ENCODE data around the gene RHO.

DNA sequence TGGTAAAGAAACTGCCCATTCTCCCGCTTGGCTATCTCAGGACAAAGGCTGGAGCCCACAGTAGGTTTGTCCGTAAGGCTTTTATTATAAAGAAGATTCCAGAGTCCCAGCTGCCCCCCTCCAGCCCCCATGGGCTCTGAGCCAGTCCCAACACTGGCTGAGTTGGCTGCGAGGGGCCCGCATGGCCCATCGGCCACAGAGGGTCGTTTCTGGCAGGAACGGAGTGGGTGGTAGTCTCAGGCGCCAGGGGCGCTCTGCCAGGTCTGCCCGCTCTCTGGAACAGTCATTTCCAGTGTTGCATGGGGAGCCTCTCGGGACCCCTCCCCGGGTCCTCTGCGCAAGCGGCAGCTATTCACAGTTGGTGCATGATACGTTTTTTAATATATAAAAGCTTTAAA is 26.7 kb downstream of the RHO start:
- TF ChIP-seq, protein P1, sequence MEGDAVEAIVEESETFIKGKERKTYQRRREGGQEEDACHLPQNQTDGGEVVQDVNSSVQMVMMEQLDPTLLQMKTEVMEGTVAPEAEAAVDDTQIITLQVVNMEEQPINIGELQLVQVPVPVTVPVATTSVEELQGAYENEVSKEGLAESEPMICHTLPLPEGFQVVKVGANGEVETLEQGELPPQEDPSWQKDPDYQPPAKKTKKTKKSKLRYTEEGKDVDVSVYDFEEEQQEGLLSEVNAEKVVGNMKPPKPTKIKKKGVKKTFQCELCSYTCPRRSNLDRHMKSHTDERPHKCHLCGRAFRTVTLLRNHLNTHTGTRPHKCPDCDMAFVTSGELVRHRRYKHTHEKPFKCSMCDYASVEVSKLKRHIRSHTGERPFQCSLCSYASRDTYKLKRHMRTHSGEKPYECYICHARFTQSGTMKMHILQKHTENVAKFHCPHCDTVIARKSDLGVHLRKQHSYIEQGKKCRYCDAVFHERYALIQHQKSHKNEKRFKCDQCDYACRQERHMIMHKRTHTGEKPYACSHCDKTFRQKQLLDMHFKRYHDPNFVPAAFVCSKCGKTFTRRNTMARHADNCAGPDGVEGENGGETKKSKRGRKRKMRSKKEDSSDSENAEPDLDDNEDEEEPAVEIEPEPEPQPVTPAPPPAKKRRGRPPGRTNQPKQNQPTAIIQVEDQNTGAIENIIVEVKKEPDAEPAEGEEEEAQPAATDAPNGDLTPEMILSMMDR (IDR thresholded peaks at IDR 0.05; ENCODE audit: insufficient read depth, low read length, poor library complexity, severe bottlenecking): no peak
- TF ChIP-seq EZH2phosphoT487 (conservative IDR thresholded peaks at IDR 0.05; ENCODE audit: low read length): no peak
